T1000 (cell line): ENCODE measurements around the gene UBE2G1.
"Not testable (repeated sequence)": the region's sequence is repeated elsewhere in the genome, so short reads cannot be mapped to it uniquely, and the experiment has no call there.

Experiments used
- DNase-seq: peaks from one replicate; lab custom pipeline; 2025; ENCODE audit warnings: mixed read lengths; lab: John Stamatoyannopoulos, UW

The UBE2G1 gene

GRCh38 chr17:4301066-4301465, 65.4 kb downstream of the UBE2G1 start:
- no peak for DNase-seq

DNA sequence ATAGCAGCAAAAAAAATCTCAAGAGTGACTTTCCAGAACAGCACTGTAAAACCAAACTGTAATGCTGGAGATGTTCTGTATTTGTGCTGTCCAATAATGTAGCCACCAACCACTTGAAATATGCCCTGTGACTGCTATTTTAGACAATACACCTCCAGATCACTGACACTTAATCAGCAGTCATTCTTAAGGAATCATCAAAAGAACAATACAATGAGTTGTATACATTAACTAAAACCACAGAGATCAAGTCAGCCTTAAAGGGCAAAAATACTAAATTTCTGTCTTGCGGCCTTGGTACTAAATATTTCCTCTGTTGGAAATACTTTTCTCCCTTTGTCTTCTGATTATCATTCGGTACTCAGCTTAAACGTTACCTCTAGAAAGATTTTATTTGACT, 69.1 kb downstream of the UBE2G1 start:
- DNase-seq, result no peak

DNA sequence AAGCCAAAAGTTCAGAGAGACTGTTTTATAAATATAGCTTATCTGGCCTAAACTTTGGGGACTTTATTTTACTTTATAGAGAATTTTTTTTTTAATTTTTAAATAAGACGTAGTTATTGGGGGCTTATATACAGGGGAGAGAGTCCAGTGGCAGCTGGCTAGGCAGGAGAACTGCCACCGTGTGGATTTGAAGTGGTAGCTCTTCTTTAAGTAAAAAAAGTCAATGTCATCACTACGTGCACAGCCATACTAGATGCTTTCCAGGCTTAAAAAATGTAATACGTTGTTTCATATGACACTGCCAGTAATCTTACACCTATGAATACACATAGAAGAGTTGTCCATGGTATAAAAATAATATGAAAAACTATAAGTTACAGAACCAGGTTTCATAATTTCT, 70.8 kb downstream of the UBE2G1 start:
- no peak for DNase-seq

DNA sequence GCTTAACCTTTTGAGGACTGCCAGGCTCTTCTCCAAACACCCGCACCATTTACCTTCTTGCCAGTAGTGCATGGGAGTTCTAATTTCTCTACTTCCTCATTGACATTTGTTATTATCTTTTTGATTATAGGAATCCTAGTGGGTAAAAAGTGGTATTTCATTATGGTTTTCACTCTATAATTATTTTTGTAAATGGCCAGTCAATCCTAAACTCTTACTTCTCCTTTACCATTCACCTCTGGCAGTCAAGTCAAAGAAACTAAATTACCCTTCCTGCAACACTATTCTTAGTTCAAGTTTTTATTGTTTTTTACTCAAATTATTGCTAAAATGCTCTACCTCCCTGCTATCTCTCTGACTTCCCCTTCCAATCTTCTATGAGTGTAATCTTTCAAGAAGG, 72.9 kb downstream of the UBE2G1 start:
- DNase-seq, result no peak

DNA sequence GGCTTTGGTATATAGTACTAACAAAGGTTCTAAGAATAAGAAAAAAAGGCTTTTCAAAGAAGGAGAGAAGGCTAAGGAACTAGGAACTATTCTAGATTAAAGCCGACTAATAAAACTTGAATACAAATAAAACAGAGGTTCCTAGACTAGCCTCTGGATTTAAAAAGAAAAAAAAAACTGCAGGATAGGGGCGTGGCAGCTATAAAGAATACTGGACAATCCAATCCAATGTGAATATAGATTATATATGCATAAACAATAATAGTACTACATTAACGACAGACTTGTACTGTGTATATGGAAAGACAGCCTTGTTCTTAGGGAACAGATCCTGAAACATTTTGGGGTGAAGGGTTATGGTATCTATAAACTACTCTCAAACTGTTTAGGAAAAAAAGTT, 78.8 kb downstream of the UBE2G1 start:
- DNase-seq, result no peak

- no peak for DNase-seq
These were observed 90.0 kb downstream of the UBE2G1 start for GRCh38 chr17:4276514-4276913.

GRCh38 chr17:4272972-4273368, 93.5 kb downstream of the UBE2G1 start:
- no peak for DNase-seq

GRCh38 chr17:4272213-4272971, 94.1 kb downstream of the UBE2G1 start:
- no peak for DNase-seq

DNA sequence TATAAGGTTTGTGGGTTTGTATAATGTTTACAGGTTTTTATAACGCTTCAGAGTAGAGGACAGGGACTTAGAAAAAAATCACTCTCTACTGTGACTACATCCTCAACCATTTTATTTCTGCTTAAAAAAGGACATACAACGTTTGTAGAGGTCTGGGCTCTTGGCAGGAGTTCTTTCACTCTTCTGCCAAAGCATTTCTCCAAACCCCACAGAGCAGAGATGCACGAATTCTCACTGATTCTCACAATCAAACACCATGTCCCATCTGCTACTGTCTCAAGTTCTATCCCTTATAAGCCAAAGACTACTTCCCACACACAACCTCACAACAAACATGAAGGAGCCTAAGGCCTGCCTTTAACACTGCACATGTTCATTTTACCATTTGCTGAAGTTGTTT, 95.7 kb downstream of the UBE2G1 start:
- no peak for DNase-seq

GRCh38 chr17:4269915-4270314, 96.6 kb downstream of the UBE2G1 start:
- no peak for DNase-seq

- no peak for DNase-seq
These were observed 99.1 kb downstream of the UBE2G1 start for GRCh38 chr17:4267402-4267801.

GRCh38 chr17:4266550-4266949, 99.9 kb downstream of the UBE2G1 start:
- DNase-seq, result no peak

DNA sequence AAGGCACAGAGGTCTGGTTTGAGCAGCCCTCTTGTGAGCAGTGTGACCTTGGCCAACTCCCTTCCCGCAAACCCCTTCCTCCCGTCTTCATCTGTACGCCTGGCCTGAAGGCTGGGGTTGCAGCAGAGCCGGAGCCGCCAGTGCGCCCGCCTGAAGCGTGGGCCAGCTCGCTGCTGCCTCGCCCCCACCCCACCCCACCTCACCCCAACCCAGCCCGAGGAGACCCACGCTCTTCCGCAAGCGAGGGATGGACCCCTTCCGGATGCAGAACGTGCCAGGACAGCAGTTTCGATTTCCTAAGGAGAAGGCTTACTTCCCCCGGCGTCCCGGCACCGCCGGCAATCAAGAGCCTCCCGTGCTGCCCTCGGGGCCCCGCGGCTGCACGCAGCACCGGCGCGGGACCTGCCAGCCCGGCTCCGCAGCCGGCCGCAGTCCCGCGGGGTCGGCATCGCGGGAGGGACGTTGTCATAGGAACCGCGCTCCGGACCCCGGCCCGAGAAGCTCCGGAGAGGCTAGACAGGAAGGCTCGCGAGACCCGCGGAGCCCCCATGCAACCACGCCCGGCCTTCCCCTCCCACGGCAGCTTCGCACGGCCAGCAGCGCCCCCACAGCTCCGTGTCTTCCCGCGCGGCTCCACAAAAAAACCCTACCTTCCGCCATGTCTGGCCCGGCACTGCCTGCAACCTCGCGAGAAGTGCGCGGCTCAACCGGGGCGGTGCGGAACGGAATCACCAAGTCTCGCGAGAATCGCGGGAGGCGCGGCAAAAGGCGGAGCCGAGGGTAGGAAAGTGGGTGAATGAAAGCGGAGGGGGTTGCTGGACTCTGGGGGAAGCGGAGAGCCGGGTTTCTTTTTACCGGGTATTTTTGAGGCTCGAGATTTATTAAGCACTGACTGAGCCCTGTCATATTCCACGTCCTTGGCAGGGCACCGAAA, 102.9 kb downstream of the UBE2G1 start, which contains the start of gene ANKFY1:
ANKFY1 (minus strand) TSS at position 698 of the 934 bp plus-strand sequence; CDS start at position 660, 38 bp downstream.
- peak; percentile 96 for DNase-seq

- no peak for DNase-seq
These were observed 103.8 kb downstream of the UBE2G1 start for GRCh38 chr17:4262703-4263102.

- DNase-seq, result no peak
These were observed 105.0 kb downstream of the UBE2G1 start for GRCh38 chr17:4261452-4261851.

DNA sequence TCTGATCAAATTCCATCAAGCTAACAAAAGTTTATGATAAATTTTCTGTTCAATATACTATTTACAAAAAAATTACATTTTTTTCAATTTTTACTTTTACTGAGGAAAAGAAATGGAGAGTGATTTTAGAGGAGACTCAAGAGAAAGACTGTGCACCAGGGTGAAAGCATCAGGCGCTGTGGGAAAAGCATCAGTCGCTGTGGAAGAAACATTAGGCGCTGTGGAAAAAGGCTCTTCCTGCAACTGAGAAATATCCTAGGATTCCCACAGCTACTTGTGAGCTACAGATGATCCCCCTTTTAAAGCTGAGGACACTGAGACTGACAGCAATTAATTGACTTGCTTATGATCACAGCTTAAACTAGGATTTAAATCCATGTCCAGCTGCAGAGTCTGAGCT, 107.6 kb downstream of the UBE2G1 start:
- no peak for DNase-seq

- no peak for DNase-seq
These were observed 109.5 kb downstream of the UBE2G1 start for GRCh38 chr17:4256952-4257351.

DNA sequence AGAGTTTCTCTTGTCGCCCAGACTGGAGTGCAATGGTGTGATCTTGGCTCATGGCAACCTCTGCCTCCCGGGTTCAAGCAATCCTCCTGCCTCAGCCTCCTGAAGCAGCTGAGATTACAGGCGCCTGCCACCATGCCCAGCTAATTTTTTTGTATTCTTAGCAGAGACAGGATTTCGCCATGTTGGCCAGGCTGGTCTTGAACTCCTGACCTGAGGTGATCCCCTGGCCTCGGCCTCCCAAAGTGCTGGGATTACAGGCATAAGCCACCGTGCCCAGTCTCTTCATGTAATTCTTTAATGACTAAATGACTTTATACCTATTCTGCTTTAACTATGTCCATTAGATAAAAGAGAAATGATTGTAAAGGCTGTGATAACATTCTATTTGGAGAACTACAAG, 111.2 kb downstream of the UBE2G1 start:
- DNase-seq, result not testable (repeated sequence)

DNA sequence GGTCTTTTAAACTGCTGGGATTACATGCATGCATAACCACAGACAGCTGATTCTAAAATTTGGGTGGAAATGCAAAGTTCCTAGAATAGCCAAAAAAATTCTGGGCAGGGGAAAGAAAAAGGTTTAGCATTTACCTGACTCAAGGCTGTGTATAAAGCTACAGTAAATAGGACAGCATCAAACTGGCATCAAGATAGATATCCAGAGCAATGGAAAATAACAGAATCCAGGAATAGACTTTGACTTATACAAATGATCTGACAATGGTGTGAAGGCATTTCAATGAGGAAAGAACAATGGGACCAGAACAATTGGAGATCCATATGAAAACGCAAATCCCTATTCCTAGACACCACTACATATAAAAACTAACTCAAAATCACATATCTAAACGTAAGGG, 115.6 kb downstream of the UBE2G1 start:
- DNase-seq, result no peak

GRCh38 chr17:4249452-4250029, 116.9 kb downstream of the UBE2G1 start:
- DNase-seq, result no peak

GRCh38 chr17:4248504-4249277, 117.8 kb downstream of the UBE2G1 start:
- DNase-seq, result no peak

DNA sequence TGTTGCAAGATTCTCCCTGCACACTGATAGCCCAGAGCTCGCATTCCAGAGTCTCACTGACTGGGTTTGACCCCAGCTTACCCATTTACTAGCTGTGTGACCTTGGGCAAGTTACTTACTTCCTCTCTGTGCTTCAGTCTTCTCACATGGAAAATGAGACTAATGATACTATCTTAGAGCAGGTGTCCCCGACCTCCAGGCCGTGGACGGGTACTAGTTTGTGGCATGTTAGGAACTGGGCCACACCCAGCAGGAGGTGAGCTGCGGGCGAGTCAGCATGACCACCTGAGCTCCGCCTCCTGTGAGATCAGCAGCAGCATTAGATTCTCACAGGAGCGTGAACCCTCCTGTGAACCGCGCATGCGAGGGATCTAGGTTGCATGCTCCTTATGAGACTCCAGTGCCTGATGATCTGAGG, 118.5 kb downstream of the UBE2G1 start:
- no peak for DNase-seq
